Superior temporal gyrus (tissue), 1 donor: ENCODE results near the gene PTGR3.
A peak's percentile ranks its signal among the peaks of the same experiment; 100 is the strongest.

ENCODE experiments used
- DNase-seq: peaks from one replicate; pipeline ENCODE4 v3.0.0-alpha.2; 2016; ENCODE audit errors: extremely low spot score

The PTGR3 gene

DNA sequence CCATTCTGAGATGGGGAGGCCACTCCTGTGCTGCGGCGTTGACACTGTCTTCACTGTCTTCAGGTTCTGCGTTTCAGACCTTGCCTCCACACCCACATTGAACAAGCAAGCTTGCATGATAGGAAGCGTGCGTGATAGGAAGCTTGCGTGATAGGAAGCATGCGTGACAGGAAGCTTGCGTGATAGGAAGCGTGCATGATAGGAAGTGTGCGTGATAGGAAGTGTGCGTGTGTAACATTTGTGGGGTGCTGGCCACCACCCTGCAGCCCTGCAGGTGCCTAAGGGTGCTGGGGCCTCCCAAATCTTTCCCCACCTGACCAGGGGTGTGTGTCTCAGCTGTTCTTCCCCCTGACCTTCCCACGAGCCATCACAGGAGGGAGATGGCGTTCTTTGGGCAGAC, 27.0 kb upstream of the PTGR3 start:
- DNase-seq, result no peak

DNA sequence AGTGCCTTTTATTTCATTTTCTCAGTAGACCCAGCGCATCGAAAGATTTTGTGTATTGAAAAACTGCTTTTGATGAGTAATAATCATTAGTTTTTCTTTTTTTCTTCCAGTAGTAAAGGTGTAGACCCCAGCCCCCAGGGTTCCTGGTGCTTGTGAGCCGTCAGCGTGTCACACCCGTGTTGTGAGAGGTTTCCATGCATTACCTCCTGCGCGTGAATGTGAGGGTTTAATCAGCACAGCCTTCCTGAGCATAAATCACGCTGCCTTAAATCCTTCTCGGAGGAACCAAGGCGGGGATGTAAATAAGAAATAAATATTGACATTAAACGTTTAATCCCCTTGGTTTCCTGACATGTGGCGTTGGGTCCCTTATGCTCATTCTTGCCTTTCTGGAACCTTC, 26.0 kb upstream of the PTGR3 start:
- DNase-seq, result no peak

DNA sequence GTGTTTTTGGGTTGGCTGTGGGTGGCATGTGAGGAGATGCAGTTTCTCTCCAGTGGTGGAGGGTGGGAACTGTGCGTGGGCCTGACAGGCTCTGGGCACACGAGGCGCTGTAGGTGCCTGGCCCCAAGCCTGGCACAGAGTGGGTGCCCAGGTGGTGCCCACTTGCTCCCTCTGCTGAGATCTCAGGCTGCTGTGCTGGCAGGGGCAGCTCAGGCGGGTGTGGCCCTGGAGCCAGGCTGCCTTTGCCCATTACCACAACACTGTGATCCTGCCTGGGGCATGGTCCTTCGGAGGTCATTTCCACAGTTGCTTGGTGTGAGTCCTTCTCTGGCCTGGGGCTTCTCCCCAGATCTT, 22.1 kb upstream of the PTGR3 start:
- no peak for DNase-seq

DNA sequence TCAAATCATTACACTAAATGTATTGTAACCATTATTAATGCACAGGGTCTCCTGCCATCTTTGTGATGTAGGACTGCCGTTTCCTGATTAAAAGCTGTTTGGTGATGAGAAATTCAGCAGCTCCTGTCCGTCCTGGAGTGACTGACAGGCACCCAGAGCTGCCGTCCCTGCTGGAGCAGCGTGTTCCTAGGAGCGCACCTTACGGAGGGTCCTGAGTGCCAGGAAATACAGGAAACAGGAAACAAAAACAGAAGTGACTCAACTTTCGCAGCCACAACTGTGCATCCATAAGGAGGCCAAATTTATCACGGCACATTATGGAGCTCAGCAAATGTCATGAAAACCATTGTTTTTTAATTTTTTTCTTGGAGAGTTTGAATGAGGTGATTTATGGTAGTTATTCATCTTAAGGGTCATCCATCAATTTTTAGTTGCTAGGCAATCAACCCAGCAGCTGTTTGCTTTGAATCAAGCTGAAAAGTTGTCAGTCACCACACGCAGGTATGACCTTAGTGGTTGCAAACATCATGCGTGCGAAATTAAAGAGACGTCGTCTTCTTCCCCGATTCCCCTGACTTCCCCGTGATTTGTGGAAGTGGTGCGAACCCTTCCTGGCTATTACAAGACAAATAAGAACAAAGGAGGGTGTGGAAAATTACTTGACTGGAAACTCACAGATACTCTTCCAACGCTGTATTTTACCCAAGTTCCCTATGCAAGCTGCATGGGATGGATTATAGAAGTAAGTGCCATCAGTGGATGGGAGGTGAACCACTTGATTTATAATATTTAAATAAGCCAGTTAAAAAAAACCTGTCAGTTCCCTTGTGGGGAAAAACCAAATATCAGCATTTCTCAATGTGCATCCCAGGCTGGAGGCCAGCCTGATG, 21.5 kb upstream of the PTGR3 start:
- no peak for DNase-seq

DNA sequence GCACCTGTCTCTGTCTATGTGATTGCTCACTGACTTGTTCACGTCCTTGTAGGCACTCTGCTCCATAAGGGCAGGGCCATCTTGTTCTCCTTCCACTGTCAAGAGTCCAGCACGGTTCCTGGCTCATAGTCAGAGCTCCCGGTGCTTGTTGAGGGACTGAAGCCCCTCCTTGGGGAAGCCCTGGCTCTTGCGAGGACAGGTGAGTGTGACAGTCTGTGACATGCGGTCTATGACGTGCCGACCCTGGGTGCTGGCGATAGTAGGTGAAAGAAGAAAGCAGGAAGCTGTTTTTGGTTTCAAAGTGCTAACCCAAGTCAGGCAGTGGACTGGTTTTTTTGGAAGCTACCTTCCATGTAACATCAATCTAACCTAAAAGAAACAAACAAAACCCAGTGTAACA, 20.5 kb upstream of the PTGR3 start:
- DNase-seq, result no peak

DNA sequence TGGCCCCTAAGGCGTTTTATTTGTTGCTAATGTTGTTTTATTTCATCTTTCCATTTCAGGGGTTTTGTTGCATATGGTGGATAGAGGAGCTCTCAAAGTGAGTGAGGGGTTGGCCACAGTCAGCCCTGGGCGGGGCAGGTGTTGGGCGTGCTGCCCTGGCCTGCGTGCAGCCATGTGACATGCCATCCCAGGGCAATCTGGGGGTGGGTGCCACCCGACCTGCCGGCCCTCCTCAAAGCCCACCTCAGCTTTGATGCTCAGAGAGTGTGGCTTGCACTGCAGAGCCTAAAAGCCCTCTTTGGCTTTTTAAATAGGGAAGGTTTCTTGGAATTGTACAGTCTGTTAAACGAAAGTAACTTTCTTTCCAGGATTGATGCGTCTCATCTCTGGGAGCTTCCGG, 20.0 kb upstream of the PTGR3 start:
- DNase-seq, result no peak

DNA sequence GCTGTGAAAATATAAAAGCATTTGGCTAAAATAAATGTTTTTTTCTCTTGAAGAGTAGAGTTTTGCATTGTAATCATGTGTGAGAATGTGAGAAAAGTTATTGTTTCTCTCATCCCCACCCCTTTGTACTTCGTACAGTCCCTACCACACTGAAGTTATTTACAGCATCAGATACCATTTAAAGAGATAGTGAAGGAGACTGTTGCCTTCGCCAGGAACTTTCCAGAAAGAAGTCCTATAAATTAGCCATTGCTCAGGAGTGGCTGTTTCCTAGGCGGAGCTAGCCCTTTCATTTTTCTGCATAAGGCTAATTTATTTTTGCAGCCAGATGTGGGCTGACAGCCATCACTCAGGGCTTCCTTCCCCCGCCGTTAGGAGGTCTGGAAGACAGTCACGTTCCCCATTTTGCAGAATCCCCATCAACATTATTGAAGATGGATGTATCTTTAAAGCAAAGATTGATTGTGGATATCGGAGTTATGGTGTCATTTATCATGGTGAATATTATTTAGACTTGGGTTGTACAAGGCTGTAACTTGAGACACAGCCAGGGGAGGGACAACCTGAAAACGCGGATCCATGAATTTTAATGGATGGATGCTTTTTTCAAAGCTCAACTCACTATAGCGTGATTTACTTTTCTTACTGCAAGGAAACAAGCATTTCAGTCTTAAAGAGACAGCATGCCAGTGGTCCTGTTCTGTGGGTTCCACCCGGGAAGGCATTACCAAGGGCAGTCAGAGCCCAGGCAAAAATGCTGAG, 18.8 kb upstream of the PTGR3 start:
- DNase-seq, result no peak

DNA sequence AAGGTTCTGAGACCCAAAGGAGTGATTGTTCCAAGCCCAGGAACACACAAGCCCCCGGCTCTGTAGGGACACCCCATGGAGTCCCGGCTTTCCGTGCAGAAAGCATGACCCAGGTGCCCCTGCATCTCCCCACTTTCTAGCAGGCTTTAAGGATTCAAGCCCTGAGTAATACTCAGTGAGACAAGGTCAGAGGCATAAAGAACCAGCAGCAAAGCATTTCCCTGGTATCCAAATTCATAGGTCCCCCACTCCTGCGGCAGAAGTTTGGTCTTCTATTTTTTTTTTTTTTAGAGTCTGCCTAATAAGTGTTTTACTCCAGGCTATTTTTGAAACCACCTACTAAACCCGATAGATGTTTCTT, 18.0 kb upstream of the PTGR3 start:
- no peak for DNase-seq

DNA sequence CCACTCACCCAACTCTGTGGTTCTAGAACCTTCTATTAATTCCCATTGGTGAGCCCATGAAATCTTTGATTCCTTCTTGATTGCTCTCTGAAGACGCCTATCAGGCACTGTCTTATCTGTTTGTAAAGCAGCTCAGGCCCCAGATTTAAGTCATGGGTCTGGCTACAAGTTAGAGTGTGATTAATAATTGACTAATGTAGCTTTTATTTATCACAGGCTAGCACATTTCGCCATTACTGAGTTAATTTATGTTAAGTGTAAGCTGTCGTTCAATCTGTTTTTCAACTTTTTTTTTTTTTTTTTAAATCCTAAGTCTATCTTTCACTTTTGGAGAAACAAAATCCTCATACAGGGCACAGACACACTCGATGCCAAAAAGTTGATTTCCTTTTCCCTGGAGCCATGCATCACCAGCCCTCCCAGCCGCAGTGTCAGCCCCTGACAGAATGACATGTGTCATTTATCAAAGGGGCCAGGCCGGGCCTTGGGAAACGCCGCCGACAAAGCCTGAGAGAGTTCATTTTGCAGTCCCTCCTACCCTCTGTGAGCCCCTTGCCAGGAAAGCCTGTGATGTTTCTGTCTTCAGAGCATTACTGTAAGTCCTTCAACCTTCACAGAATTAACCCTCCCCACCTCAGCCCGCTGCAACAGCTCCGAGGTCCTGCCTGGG, 17.5 kb upstream of the PTGR3 start:
- no peak for DNase-seq

DNA sequence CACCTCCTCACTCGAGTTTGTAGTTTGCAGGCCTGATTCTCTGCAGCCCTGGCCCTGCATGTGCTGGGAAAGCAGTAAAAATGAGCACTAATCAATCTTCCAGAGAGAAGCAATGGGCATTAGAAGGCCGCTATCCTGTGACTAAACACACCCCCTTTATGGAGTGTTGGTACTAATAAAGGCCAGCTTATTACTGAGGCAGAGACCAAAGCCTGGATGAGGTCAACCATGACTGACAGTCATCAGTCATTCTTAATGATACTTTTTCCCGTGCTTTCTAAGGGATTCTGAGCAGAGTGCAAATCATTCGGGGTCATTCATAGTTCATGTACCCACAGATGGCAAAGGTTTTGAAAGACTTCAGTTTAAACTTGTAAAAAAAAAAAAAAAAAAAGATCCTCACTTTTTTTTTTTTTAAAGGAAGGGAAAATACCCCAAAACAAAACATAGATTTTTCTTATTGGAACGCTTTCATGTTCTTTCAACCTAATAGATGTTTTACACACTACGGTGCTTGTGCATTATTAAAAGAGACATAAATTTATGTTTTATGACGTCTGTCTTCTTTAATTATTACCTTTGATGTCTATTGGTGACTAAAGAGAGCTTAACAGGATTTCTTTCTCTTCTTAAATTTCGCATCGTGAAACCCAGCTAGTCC, 14.9 kb upstream of the PTGR3 start:
- DNase-seq, result no peak

DNA sequence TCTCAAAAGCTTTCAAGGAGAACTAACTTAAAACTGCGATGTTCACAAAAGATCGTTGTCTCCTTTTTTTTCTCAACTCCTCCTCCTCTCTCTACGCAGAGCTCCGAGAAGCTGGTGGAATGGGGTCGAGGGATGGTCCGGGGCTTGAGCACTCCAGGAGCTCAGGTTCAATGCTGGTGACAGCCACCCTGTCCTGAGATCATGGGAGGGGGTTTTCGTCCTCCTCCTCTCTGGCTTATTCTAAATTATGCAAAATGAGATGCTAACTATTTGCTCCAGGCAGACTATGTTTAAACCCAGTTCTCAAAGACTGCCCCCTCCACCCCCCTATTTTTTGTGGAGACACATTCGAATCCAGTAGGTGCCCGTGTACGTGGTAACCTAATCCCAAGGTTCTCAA, 13.5 kb upstream of the PTGR3 start:
- no peak for DNase-seq

DNA sequence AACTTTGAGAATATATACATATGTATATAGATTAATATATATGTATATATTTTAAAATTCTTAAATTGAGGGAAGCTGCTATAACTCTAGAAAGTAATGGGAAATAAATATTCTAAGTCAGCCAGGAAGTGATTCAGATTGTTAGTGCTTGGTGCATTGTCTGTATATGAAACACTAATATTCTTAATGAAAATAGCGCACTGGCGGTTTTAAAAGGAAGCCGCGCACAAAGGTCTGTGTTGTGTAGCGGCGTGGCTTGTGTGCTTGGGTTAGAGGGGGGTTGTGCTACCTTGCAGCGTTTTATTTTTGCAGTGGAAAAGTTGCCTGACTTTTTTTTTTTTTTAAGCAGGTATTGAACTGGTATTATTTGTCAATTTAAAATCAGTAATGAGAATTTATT, 13.0 kb upstream of the PTGR3 start:
- DNase-seq, result no peak

DNA sequence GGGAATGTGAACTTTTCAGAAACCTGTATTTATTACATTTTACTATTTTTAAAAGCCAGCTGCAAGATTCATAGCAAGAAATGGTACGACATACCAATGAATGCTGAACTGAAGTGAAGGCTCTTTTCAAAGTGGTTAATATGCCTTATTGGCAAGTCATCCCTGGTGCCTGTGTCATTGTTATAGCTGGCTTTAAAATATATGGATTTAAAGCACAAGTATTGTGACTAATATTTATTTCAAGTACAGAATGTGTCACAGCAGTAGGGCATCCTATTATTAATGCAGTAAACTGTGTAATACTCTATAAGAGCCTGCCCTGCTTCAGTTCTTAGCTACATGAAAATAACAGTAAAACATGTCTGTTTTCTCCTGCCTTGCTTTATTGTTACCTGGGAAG, 12.5 kb upstream of the PTGR3 start:
- peak; percentile 53 for DNase-seq

DNA sequence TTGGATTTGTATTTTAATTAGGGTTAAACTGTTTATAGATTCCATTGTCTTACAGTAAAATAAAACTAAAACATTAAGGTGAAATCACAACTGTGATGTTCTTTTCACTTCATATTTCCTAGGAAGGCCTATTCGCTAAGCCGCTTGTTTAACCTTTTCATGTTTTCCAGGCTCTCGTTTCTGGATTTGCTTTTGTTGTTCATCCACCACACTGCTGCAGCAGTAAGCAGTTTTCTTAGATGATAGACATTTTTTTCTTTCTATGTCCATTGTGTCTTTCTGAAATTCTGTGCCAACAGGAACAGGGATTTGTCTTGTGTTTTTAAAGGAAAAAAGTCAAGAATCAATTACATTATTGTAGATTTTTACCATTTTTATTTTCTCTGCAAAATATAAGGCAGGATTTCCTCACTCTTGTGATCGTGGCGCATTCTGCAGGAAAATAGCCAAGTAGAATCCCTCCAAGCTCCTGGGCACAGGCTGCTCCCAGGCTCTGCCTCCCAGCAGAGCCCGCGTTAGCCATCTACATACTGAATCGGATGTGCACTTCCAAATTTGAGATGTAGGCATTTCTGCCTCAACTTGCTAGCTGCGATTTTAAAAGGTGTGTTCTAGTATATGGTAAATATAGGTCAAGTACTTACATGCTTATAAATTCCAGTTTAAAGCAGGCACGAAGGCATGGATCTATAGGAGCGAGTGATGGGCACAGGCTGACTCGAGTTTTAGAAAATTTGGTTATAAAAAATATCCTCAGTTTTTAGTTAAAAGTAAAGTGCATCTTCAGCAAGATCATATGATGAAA, 11.8 kb upstream of the PTGR3 start:
- DNase-seq, result peak; percentile 58

DNA sequence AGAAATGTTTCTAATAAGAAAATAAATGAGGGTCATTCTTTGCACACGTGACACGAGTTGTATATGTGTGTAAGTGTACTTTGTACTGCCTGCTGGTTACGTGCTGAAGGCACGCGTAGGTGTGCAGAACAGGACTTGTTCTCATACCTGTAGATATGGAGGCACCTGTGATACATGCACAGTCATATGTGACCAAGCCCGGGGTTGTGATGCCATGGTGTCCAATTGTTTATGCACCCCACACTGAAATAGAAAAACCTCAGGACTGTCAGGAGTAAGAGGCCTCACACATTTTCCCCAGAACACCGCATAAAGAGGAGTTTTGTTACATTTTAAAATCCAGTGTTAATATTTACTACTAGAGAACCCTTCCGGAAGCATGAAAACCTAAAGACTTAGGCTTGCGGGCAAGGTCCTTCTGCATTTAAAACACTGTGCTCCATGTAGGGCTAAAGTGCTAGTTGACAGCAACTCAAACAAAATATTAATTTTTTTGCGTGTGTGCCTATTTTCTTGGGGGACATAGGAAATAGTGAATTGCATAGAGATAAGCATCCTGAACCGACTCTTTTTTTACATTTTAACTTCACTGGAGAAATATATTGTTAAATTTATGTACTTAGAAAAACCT, 10.9 kb upstream of the PTGR3 start:
- no peak for DNase-seq

DNA sequence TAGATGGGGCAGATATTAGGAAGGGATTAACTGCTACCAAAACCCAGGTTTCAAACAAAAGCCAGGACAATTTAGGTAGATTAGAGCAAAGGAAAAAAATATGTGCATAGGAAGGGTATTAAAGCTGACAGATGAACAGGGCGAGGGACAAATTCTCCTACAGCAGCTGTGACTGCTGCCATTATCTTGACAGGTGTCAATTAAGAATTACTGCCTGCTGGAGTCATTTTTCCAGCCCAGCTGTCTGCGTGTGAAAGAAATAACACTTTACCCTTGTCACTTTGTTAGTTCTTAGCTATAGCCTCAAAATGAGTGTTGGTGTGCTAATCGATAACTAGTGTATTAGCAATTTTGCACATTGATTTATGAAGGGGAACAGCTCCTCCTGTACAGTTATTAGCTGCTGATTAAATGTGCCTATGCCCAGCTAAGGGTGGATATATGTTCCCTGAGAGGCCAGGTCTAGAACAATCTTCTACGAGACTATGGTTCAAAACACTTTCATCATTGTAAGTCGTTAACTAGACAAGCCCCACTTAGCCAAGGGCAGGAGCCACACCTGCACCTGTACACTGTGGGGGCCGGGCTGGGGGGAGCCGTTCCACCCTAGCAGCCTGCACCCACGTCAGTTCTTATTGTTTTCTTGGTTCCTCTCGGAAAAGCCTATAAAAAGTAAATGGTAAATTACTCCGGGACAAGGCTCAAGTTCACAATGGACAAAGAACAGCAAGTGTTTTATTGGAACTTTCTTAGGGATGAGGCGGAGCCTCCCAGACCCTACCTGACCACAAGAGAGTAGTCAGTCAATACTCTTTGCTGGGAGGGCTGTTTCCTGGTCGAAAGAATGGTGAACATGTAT, 9.4 kb upstream of the PTGR3 start:
- no peak for DNase-seq

DNA sequence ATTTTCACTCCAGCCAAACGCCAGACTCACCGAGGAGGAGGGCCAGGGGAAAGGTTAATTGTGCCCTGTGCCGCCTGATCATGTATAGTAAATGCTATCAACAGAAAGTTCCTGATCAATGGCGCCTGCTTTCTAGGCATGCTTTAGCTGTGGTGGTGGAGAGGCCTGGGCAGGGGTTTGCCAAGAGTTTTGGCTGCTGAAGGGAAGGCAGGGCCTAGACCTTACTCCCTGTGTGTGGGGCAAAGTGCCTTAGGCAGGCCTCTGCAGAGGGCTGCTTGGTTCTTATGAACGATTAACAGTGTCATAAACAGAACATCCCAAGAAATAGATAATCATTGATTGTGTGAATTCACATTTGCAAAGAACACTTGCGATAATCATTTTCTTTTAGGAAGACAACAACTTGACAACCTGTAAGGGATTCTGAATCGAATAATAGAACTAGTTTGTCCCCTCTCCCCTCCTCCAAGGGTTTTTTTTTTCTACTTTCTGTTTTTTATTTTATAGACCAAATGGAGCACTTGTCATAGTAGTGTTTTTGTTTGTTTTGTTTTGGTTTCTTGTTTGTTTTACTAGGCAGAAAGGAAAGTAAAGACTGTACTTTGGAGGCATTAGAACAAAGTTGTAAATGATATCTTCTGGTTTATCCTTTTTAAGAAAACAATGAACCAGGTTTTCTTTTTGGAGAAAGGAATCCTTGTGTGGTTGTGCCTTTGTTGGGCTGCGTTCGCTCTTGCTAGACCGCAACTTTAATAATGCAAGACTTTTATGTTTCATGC, 8.2 kb upstream of the PTGR3 start:
- DNase-seq, result no peak

DNA sequence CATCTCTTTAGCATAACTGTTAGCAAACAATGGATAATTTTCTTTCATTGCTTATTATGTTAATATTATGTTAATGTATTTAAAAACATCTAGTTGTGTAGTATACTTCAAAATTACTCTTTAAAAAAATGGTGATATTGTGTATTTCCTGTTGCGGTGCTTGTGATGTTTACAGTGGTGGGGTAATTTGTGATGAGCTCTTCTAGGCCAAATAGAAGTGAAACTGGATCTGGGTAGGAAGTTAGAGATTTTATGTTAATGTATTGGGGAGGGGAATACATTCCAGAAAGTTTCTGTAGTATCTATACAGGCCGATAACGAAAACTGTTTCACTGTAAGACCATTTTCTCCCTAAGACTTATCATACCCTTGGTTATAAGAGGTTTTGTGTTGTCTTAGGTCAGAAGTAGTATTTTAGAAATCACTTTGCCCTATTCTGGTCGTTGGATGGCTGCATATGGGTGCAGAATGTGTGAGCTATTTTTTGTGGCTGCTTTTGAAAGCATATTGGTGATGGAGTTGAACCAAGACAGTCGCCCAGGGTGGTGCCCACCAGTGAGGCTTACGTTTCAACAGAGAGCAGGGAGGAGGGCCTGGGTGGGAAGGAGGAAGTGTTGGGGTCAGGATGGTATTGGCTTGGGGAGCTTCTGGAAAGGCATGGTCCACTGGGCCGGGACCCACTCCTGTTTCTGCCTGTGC, 7.4 kb upstream of the PTGR3 start:
- no peak for DNase-seq

DNA sequence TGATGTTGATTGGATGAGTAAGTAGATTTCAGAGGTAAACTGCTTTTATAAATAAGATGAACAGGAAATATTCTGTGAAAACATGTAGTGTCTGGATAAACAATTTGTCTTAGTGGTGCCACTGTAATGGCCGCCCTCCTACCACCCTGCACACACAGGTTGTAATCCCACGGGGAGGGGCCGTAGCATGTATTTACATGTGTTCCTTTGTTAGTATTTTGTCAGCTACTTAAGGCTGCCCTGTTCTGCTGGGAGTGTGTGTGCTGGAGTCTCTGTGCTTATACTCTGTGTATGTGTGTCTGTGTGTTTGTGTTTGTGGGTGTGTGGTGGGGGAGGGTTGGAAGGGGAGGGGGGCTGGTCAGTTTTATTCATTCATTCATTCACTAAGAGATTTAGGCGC, 6.7 kb upstream of the PTGR3 start:
- DNase-seq, result no peak
